Measurements from ENCODE around the gene USP20.

DNA sequence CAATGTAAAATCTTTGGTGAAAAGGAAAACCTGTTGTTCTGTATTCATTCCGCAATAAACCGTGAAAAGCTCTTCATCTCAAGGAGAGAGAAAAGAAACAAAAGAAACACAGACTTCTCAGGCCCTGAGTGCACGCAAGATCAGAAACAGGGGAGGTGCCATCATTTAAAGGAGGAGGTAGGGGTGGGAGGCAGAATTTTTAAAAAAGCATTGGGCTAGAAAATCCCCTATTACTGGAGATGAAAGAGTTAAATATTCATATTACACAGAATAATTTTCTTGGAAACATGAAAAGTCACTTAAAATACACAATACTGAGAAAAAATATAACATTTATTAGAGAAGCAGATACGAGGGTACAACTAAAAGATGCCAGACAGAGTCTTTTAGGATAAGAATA, 56.3 kb downstream of the USP20 start:
- TF ChIP-seq, protein P1, sequence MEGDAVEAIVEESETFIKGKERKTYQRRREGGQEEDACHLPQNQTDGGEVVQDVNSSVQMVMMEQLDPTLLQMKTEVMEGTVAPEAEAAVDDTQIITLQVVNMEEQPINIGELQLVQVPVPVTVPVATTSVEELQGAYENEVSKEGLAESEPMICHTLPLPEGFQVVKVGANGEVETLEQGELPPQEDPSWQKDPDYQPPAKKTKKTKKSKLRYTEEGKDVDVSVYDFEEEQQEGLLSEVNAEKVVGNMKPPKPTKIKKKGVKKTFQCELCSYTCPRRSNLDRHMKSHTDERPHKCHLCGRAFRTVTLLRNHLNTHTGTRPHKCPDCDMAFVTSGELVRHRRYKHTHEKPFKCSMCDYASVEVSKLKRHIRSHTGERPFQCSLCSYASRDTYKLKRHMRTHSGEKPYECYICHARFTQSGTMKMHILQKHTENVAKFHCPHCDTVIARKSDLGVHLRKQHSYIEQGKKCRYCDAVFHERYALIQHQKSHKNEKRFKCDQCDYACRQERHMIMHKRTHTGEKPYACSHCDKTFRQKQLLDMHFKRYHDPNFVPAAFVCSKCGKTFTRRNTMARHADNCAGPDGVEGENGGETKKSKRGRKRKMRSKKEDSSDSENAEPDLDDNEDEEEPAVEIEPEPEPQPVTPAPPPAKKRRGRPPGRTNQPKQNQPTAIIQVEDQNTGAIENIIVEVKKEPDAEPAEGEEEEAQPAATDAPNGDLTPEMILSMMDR (IDR thresholded peaks at IDR 0.05): no peak
- no peak for TF ChIP-seq EZH2phosphoT487 (IDR thresholded peaks at IDR 0.05)

Measured in neural progenitor cell (in vitro differentiated cells).